HEK293 (cell line): ENCODE measurements around the gene TBCEL.

Experiments
- CTCF ChIP-seq: fragments of 450-650 bp; formaldehyde crosslinking; IDR thresholded peaks from 2 replicates; pipeline ENCODE4 v1.5.1; 2016; ENCODE audit warnings: missing biosample characterization, missing genetic modification characterization
- GLI2 ChIP-seq: fragments of 450-650 bp; formaldehyde crosslinking; IDR thresholded peaks from 2 replicates; pipeline ENCODE4; 2017; ENCODE audit warnings: missing biosample characterization, missing genetic modification characterization, low read depth, borderline replicate concordance
- PRDM10 ChIP-seq: fragments of 450-650 bp; formaldehyde crosslinking; IDR thresholded peaks from 2 replicates; pipeline ENCODE4 v1.5.1; 2016; ENCODE audit warnings: missing biosample characterization, missing genetic modification characterization
- ZNF174 ChIP-seq: fragments of 450-650 bp; formaldehyde crosslinking; IDR thresholded peaks from 2 replicates; pipeline ENCODE4 v1.5.0; 2017; ENCODE audit warnings: missing biosample characterization, mild to moderate bottlenecking, missing genetic modification characterization
- ZNF416 ChIP-seq: fragments of 450-650 bp; formaldehyde crosslinking; IDR thresholded peaks from 2 replicates; pipeline ENCODE4 v1.5.1; 2016; ENCODE audit warnings: missing biosample characterization, missing genetic modification characterization
- ZNF785 ChIP-seq: fragments of 450-650 bp; formaldehyde crosslinking; IDR thresholded peaks from 2 replicates; pipeline ENCODE4 v1.5.1; 2016; ENCODE audit warnings: missing biosample characterization, missing genetic modification characterization

GRCh38 chr11:121117788-121118187, 93.9 kb downstream of the TBCEL start:
- TF ChIP-seq CTCF (tag by site-specific recombination): no peak
- no peak for TF ChIP-seq ZNF174 (tag by site-specific recombination)
- TF ChIP-seq GLI2 (tag by site-specific recombination): no peak
- no peak for TF ChIP-seq ZNF785 (tag by site-specific recombination)
- no peak for TF ChIP-seq ZNF416 (tag by site-specific recombination)
- no peak for TF ChIP-seq PRDM10
